OCI-LY3 (cell line): ENCODE measurements around the gene RIIAD1.
A peak's percentile ranks its signal among the peaks of the same experiment; 100 is the strongest.

Source experiments
- H2AFZ ChIP-seq: fragments of 200-600, 300-600 bp; shearing (Covaris generic); 2 replicates; pipeline ENCODE4 v1.6.0; 2014; ENCODE audit warnings: antibody characterized with exemption, low read depth, low read length
- H3K27ac ChIP-seq: fragments of 200-600, 300-600 bp; sonication (generic); 2 replicates; pipeline ENCODE4 v1.5.1; 2014; ENCODE audit warnings: mild to moderate bottlenecking, low read length, moderate library complexity, mixed read lengths
- H3K27me3 ChIP-seq: fragments of 200-600, 300-600 bp; sonication (generic); 2 replicates; pipeline ENCODE4 v1.6.1; 2014; ENCODE audit warnings: low read depth, low read length, mixed read lengths
- H3K36me3 ChIP-seq: fragments of 200-600, 300-600 bp; sonication (generic); replicated peaks from 2 replicates; pipeline ENCODE3; 2014; ENCODE audit warnings: low read depth, low read length, mixed read lengths
- H3K4me1 ChIP-seq: fragments of 300-600, 200-600 bp; sonication (generic); 2 replicates; pipeline ENCODE4 v1.6.1; 2014; ENCODE audit warnings: low read length, mixed read lengths
- H3K4me2 ChIP-seq: fragments of 200-600, 300-600 bp; sonication (generic); 2 replicates; pipeline ENCODE4 v1.6.1; 2014; ENCODE audit warnings: low read length, mixed read lengths
- H3K4me3 ChIP-seq: fragments of 300-600, 200-600 bp; sonication (generic); 2 replicates; pipeline ENCODE4 v1.5.1; 2014; ENCODE audit warnings: antibody characterized with exemption, mild to moderate bottlenecking, low read length, moderate library complexity
- H3K79me2 ChIP-seq: fragments of 300-600, 200-600 bp; shearing (Covaris generic); 2 replicates; pipeline ENCODE4 v1.6.1; 2014; ENCODE audit warnings: mild to moderate bottlenecking, low read length, mixed read lengths
- H3K9ac ChIP-seq: fragments of 300-600, 200-600 bp; shearing (Covaris generic); 2 replicates; pipeline ENCODE4 v1.6.0; 2014; ENCODE audit warnings: mild to moderate bottlenecking, low read length, moderate library complexity
- H3K9me3 ChIP-seq: fragments of 200-600, 300-600 bp; shearing (Covaris generic); 2 replicates; pipeline ENCODE4 v1.6.1; 2014; ENCODE audit warnings: low read length, mixed read lengths; ENCODE audit not compliant: insufficient read depth
- H4K20me1 ChIP-seq: fragments of 200-600, 300-600 bp; sonication (generic); 2 replicates; pipeline ENCODE4 v1.6.1; 2016; ENCODE audit warnings: low read length, mixed read lengths; ENCODE audit not compliant: insufficient read depth
- EZH2phosphoT487 ChIP-seq: fragments of 200-600 bp; shearing (Covaris generic); IDR thresholded peaks from 2 replicates; pipeline ENCODE4 v1.6.1; 2018; ENCODE audit warnings: antibody characterized with exemption, mixed run types, low read depth
- TF ChIP-seq, protein P1 (sequence below): fragments of 200-600, 300-600 bp; sonication (generic); IDR thresholded peaks from 2 replicates; pipeline ENCODE4 v1.5.1; 2014; ENCODE audit warnings: antibody characterized with exemption, low read length, low read depth

Gene RIIAD1

DNA sequence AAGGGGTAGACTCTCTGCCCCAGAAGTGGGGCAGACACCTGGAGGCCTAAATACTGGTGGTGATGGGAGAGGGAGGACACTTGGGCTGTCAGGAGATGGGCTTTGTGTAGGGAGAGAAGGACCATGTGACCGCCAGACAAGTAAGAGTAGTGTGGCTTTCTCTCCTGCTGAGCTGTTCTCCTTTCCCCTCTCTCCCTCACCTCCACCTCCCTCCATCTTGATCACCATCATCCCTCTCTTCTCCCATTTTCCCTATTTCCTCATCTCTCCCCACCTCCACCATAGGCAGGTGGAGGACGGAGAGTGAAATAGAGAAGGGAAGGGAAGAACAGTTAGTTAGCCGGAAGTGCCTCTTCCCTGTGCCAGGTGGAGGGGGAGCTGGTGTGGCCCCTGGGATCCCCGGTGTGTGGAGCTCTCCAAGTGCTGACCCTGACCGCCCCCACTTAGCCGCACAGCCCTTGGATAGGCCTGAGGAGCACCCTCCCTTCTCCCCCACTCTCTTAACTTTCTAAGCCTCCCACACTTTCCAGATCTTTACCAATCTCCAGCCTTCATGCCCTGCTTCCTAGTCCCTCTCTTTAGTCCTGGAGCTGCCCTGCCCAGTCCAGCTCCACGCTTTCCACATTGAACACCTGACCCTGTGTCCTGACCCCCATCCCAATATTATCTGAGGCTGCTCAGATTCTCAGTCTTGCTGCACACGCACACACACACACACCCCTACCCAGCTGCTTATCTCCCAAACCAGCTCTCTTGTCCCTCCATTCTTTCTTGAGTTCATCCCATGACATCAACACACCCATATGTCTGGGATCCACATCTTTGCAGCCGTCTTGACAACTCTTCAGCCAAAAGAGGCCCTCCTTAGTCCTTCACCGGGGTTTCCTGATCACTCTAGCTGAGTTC is 6.2 kb upstream of the RIIAD1 start:
- Histone ChIP-seq H3K27me3 (peaks cover 51% of the 10 kb centered on the region), H4K20me1 (no peaks in the 10 kb centered on the region), H3K9me3 (no peaks in the 10 kb centered on the region), H2AFZ (no peak overlapping the region), H3K9ac (no peak overlapping the region), H3K27ac (no peak overlapping the region), H3K4me3 (no peak overlapping the region), H3K36me3 (no peaks in the 10 kb centered on the region), H3K4me2 (no peak overlapping the region), H3K4me1 (peaks cover 6% of the 10 kb centered on the region), H3K79me2 (no peaks in the 10 kb centered on the region)
- TF ChIP-seq EZH2phosphoT487 = no peak
- TF ChIP-seq, protein P1, sequence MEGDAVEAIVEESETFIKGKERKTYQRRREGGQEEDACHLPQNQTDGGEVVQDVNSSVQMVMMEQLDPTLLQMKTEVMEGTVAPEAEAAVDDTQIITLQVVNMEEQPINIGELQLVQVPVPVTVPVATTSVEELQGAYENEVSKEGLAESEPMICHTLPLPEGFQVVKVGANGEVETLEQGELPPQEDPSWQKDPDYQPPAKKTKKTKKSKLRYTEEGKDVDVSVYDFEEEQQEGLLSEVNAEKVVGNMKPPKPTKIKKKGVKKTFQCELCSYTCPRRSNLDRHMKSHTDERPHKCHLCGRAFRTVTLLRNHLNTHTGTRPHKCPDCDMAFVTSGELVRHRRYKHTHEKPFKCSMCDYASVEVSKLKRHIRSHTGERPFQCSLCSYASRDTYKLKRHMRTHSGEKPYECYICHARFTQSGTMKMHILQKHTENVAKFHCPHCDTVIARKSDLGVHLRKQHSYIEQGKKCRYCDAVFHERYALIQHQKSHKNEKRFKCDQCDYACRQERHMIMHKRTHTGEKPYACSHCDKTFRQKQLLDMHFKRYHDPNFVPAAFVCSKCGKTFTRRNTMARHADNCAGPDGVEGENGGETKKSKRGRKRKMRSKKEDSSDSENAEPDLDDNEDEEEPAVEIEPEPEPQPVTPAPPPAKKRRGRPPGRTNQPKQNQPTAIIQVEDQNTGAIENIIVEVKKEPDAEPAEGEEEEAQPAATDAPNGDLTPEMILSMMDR = no peak

DNA sequence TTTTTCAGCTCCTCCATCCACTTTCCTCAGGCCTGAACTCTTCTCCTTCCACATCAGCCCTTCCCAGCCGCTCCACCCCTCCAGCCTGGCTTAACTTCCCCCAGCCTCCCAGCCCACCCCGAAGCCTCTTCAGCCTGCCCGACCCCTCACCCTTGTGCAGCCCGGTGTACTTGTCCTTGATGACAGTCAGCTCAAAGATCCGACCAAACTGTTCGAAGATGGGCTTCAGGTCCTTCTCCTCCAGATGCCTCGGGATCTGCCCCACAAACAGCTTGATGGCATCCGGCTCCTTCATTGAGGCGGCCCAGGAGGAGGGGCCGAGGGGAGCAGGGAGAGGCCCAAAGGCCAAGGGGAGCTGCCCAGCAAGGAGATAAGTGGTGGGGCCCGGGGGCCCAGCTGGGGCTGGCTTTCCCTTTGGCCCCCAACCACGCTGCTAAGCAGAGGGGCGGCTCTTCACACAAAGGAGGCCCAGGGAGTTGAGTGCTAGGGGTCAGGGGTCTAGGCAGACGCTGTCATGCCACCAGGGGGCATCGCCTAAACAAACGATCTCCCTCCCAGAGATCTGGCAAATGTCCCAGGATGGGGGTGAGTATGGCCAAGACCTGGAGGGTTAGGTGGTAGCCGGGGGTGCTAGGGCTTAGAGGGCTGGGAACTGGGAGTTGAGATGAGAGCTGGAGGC is 5.5 kb upstream of the RIIAD1 start:
- Histone ChIP-seq H3K36me3 (no peaks in the 10 kb centered on the region), H3K27ac (no peak overlapping the region)
- TF ChIP-seq EZH2phosphoT487 = no peak
- TF ChIP-seq, protein P1 = peak; percentile 39

DNA sequence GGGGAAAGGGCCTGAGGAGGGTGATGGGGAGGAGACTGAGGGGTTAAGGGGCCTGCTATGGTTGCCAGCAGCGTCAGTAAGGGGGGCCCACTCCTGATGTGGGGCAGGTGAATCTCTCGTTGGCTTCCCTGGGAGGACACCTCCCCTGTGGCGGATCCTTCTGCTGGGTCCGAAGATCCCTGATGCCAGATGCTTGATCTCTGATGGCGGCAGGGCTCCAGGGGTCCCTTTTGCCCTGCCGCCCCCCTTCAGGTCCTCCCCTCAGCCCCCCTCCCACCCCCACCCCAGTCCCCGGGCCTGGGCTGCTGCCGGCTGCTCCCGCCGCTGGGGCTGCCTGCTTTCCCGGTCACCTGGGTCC is 4.9 kb upstream of the RIIAD1 start:
- Histone ChIP-seq H4K20me1 (no peaks in the 10 kb centered on the region), H3K36me3 (no peaks in the 10 kb centered on the region), H3K4me2 (no peak overlapping the region), H3K4me1 (peaks cover 14% of the 10 kb centered on the region), H3K27me3 (peaks cover 56% of the 10 kb centered on the region), H2AFZ (no peak overlapping the region), H3K27ac (no peak overlapping the region), H3K4me3 (no peak overlapping the region), H3K9me3 (no peaks in the 10 kb centered on the region), H3K9ac (no peak overlapping the region), H3K79me2 (no peaks in the 10 kb centered on the region)
- no peak for TF ChIP-seq EZH2phosphoT487
- TF ChIP-seq, protein P1 = no peak

More for the DNA sequence above, 5.5 kb upstream of the RIIAD1 start:
- no peak overlapping the region for H3K9ac ChIP-seq
- H3K4me1 ChIP-seq = peaks cover 11% of the 10 kb centered on the region
- no peaks in the 10 kb centered on the region for H3K79me2 ChIP-seq
- no peak overlapping the region for H3K4me2 ChIP-seq
- H3K27me3 ChIP-seq = peaks cover 59% of the 10 kb centered on the region
- H3K9me3 ChIP-seq = no peaks in the 10 kb centered on the region
- no peaks in the 10 kb centered on the region for H4K20me1 ChIP-seq
- no peak overlapping the region for H3K4me3 ChIP-seq
- H2AFZ ChIP-seq = no peak overlapping the region

DNA sequence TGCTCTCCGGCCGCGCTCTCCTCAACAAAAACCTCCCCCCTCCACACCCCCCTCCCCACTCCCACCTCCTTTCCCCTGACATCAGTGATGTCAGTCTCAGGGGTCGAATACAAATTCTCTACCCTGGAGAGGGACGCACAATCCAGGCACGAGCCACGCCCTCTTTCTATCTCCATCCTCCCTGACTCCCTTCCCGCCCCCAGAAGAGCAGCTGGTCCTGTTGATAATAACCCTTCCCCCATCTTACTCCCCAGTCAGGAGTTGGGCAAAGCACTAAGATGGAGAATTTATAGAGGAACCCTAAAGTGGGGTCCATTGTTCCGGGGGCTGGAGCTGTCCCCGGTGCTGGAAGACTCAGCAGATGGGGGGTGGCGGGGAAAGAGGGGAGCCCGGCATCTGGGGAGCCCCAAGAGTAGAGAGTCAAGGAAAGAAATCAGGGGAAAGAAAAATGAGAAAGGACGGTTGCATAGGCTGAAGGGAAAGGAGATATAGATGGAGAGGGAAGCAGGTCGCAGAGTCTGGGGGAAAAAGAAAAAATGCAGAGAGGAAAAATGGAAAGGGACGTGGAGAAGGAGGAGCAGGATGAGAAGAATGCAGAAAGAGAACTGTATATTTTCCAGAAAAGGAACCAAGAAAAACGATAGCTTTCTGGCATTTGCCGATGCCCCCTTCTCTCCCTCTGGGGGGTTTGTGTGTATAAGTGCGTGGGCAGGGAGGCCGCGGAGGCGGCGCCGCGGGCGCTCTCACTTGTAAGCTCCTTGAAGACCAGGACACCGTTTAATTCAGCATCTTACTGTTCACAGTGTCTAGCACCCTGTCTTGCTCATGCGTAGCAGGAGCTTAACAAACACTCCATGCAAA is 4.3 kb upstream of the RIIAD1 start, which contains the start of gene CELF3:
CELF3 (minus strand) TSS at position 33 of the 861 bp plus-strand sequence. CDS start 783 bp downstream, outside the sequence.
- H4K20me1 ChIP-seq = no peaks in the 10 kb centered on the region
- H3K4me1 ChIP-seq = peaks cover 14% of the 10 kb centered on the region
- peaks cover 58% of the 10 kb centered on the region for H3K27me3 ChIP-seq
- H3K4me2 ChIP-seq = no peak within 1 kb of the TSS
- H3K4me3 ChIP-seq = no peak within 1 kb of the TSS
- H2AFZ ChIP-seq = no peak within 1 kb of the TSS
- H3K79me2 ChIP-seq = no peaks in the 10 kb centered on the region
- no peak within 1 kb of the TSS for H3K27ac ChIP-seq
- H3K36me3 ChIP-seq = no peaks in the 10 kb centered on the region
- no peak within 1 kb of the TSS for H3K9ac ChIP-seq
- no peak for TF ChIP-seq EZH2phosphoT487
- TF ChIP-seq, protein P1 = no peak
- H3K9me3 ChIP-seq = no peaks in the 10 kb centered on the region
